T-cell (primary cell): Measurements from ENCODE around the gene DLGAP1. TPM values are rescaled to one million over a fixed set of nuclear protein-coding genes. Genes with fewer than 3 reads are reported as not detected.

ENCODE experiments used
- ATAC-seq, 4 experiments: fragments of 200-7000 bp in 3 of 4; fragments of 150-1000 bp in 1 of 4; cut with Tn5 transposase; replicated peaks in 1 of 4; 1 replicate in 3 of 4; 2 replicates in 1 of 4; pipeline ENCODE4 v1.10.0; 2021; ENCODE audit warnings: moderate library complexity in 3 of 4, mild to moderate bottlenecking in 2 of 4, moderate number of reproducible peaks in 1 of 4
- CTCF ChIA-PET, 2 donors: fragments of 300-600 bp; sonication (Branson Sonifier 250); formaldehyde crosslinking; loops; one replicate each; lab custom pipeline; 2022; ENCODE audit warnings: antibody characterized with exemption in 2 of 2; lab: Charles Lee
- POLR2A ChIA-PET, 2 donors: fragments of 300-600 bp; sonication (Branson Sonifier 250); formaldehyde crosslinking; loops; one replicate each; lab custom pipeline; 2022; ENCODE audit warnings: antibody characterized with exemption in 2 of 2; lab: Charles Lee
- DNase-seq, 35 experiments: peaks; one replicate each; pipeline versions ENCODE4 v3.0.0 to v3.0.0-alpha.2; 2013 to 2023
- H3K27ac ChIP-seq: one replicate; pipeline ENCODE4 v1.5.1; 2013; ENCODE audit warnings: low read length
- H3K27me3 ChIP-seq, 2 experiments: replicated peaks in 1 of 2; 1 replicate in 1 of 2; 2 replicates in 1 of 2; pipeline versions ENCODE4 v1.6.1 to v1.7.0; 2013; ENCODE audit warnings: low read length in 1 of 2, mixed read lengths in 1 of 2; ENCODE audit not compliant: control insufficient read depth in 2 of 2, insufficient read depth in 2 of 2; ENCODE audit errors: extremely low read depth in 1 of 2
- H3K36me3 ChIP-seq, 2 donors: 1 replicate in 1 of 2; 2 replicates in 1 of 2; pipeline versions ENCODE4 v1.6.1 to v1.7.0; 2013; ENCODE audit warnings: low read length in 1 of 2; ENCODE audit not compliant: control insufficient read depth in 2 of 2, insufficient read depth in 1 of 2; ENCODE audit errors: extremely low read depth in 1 of 2
- H3K4me1 ChIP-seq, 2 experiments: 1 replicate in 1 of 2; 2 replicates in 1 of 2; pipeline versions ENCODE4 v1.6.1 to v1.7.0; 2013; ENCODE audit warnings: low read length in 2 of 2, mixed read lengths in 1 of 2; ENCODE audit not compliant: insufficient read depth in 2 of 2, control insufficient read depth in 1 of 2; ENCODE audit errors: extremely low read depth in 1 of 2
- H3K4me3 ChIP-seq, 2 donors: 1 replicate in 1 of 2; 2 replicates in 1 of 2; pipeline versions ENCODE4 v1.5.1 to v1.7.0; 2013; ENCODE audit warnings: mild to moderate bottlenecking in 2 of 2, low read length in 1 of 2, moderate library complexity in 1 of 2; ENCODE audit not compliant: control insufficient read depth in 1 of 2; ENCODE audit errors: extremely low read depth in 1 of 2
- H3K9me3 ChIP-seq: 2 replicates; pipeline ENCODE4 v1.7.0; 2013
- H3K27ac Mint-ChIP-seq, 2 donors: one replicate each; pipeline ENCODE4 v1.8.0; 2020 to 2021; ENCODE audit warnings: mild to moderate bottlenecking in 2 of 2, mixed read lengths in 2 of 2
- H3K27me3 Mint-ChIP-seq, 2 donors: one replicate each; pipeline ENCODE4 v1.8.0; 2021 to 2022; ENCODE audit warnings: mixed read lengths in 2 of 2
- H3K36me3 Mint-ChIP-seq: one replicate; pipeline ENCODE4 v1.8.0; 2021; ENCODE audit warnings: mixed read lengths
- H3K4me1 Mint-ChIP-seq, 3 donors: one replicate each; pipeline ENCODE4 v1.8.0; 2020 to 2022; ENCODE audit warnings: mixed read lengths in 3 of 3, mild to moderate bottlenecking in 1 of 3
- H3K4me3 Mint-ChIP-seq, 3 donors: one replicate each; pipeline ENCODE4 v1.8.0; 2020 to 2022; ENCODE audit warnings: mild to moderate bottlenecking in 3 of 3, mixed read lengths in 3 of 3, moderate library complexity in 3 of 3
- H3K9me3 Mint-ChIP-seq, 3 donors: one replicate each; pipeline ENCODE4 v1.8.0; 2020 to 2022; ENCODE audit warnings: mixed read lengths in 3 of 3
- WGBS: methylation state at CpG from one replicate; pipeline ENCODE4 v1.1.5; 2013; ENCODE audit warnings: missing lambda C conversion rate; ENCODE audit not compliant: insufficient coverage; 5-methylcytosine and 5-hydroxymethylcytosine counted together
- total RNA-seq, 35 experiments: library from RNA in 6 of 35; stranded (reverse) in 6 of 35; fragments of 120-200 nt in 1 of 35; gene quantifications; one replicate each; pipeline versions ENCODE4 v1.2.1 to v1.2.4 and lab custom pipeline; 2013 to 2026

Gene DLGAP1
- total RNA-seq, 5 donors from 2014 or later (not counting 1 experiment from before 2014, with no cell fraction given), result 0.25 to 1.8 (median 0.26) TPM

GRCh38 chr18:3723554-3723953 lies 731.6 kb downstream of the DLGAP1 start:
- no peak overlapping the region for H3K4me3 Mint-ChIP-seq
- no peak overlapping the region for H3K4me3 ChIP-seq
- CTCF ChIA-PET, result no interaction called here
- H3K27me3 ChIP-seq, result peaks cover 0 to 13% of the 10 kb centered on the region in 2 experiments
- no peaks in the 10 kb centered on the region for H3K4me1 Mint-ChIP-seq
- no peaks in the 10 kb centered on the region for H3K36me3 ChIP-seq
- H3K36me3 Mint-ChIP-seq, result no peaks in the 10 kb centered on the region
- H3K27ac ChIP-seq, result no peak overlapping the region
- no peaks in the 10 kb centered on the region for H3K4me1 ChIP-seq
- no peaks in the 10 kb centered on the region for H3K9me3 ChIP-seq
- H3K27ac Mint-ChIP-seq, result no peak overlapping the region
- peaks cover 24 to 35% of the 10 kb centered on the region in 2 donors for H3K27me3 Mint-ChIP-seq
- H3K9me3 Mint-ChIP-seq, result no peaks in the 10 kb centered on the region
- DNase-seq (no peak), ATAC-seq (no peak)
- POLR2A ChIA-PET, result no interaction called here

GRCh38 chr18:3722649-3723433 lies 732.3 kb downstream of the DLGAP1 start:
- Mint-ChIP-seq H3K36me3 (no peaks in the 10 kb centered on the region), H3K27me3 (peaks cover 24 to 32% of the 10 kb centered on the region in 2 donors), H3K27ac (no peak overlapping the region), H3K4me1 (no peaks in the 10 kb centered on the region), H3K4me3 (no peak overlapping the region), H3K9me3 (no peaks in the 10 kb centered on the region)
- POLR2A ChIA-PET, result no interaction called here
- H3K36me3 ChIP-seq, result no peaks in the 10 kb centered on the region
- no CpG with 5 or more reads among the region's 5 CpGs for WGBS
- no peak overlapping the region for H3K4me3 ChIP-seq
- H3K4me1 ChIP-seq, result no peaks in the 10 kb centered on the region
- no peaks in the 10 kb centered on the region for H3K9me3 ChIP-seq
- peaks cover 0 to 15% of the 10 kb centered on the region in 2 experiments for H3K27me3 ChIP-seq
- DNase-seq (no peak), ATAC-seq (no peak)
- CTCF ChIA-PET, result no interaction called here
- H3K27ac ChIP-seq, result no peak overlapping the region

DNA sequence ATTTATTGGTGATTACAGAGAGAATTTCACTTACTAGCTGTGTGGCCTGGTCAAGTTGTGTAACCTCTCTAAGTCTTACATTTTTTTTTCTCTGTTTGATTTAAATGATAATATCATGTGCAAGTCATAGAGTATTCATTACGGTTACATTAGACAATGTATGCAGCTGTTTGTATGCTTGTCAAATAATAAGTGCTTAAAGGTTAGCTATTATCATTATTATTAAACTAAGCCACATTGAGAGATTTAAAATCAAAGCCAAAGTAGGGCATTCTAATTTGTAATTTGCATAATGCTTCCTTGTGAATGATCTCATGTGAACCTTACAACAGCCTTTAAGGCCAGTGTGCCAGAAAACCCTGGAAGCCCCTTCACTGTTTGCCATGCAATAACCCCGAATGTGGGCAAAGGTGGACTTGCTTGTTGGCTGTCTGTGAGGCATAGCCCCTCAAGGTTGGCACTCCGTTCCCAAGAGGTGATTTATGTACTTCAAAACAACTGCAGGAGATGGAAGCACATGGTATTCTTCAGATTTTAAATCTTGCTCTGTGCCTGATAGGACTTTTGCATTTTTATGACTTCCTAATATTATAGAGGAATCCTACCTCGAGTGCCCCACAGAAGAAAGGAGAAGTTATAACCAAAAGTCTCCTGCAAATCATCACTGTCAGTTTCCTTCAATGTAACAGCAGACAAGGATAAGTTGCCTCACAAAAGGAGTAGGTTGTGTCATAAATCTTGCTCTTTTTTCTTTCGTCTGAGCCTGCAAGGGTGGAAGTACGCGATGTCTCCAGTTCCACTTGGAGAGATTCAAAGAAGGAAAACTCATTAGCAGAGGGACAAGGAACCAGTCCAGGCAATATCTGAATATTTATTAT lies 733.1 kb downstream of the DLGAP1 start:
- Mint-ChIP-seq H3K9me3 (no peaks in the 10 kb centered on the region), H3K27me3 (peaks cover 20 to 29% of the 10 kb centered on the region in 2 donors), H3K27ac (no peak overlapping the region), H3K4me1 (no peaks in the 10 kb centered on the region), H3K36me3 (no peaks in the 10 kb centered on the region), H3K4me3 (no peak overlapping the region)
- Histone ChIP-seq H3K4me1 (no peaks in the 10 kb centered on the region), H3K27ac (no peak overlapping the region), H3K4me3 (no peak overlapping the region), H3K36me3 (no peaks in the 10 kb centered on the region), H3K27me3 (peaks cover 0 to 8% of the 10 kb centered on the region in 2 experiments), H3K9me3 (no peaks in the 10 kb centered on the region)
- DNase-seq (no peak), ATAC-seq (no peak)
- CTCF ChIA-PET, result interaction anchor here in 1 of 2 donors (0.6 kb wide), 1 partner anchor 18 kb away, joined by 3 read pairs; no protein-coding TSS in a partner anchor
- 57% methylated on average over 1 of the region's 7 CpGs for WGBS
- POLR2A ChIA-PET, result interaction anchor here in 1 of 2 donors (0.5 kb wide), 1 partner anchor 1163 kb away, joined by 3 read pairs; no protein-coding TSS in a partner anchor

GRCh38 chr18:3720818-3721545 lies 734.1 kb downstream of the DLGAP1 start:
- Mint-ChIP-seq H3K4me3 (no peak overlapping the region), H3K9me3 (no peaks in the 10 kb centered on the region), H3K4me1 (no peaks in the 10 kb centered on the region), H3K27me3 (peaks cover 13 to 24% of the 10 kb centered on the region in 2 donors), H3K36me3 (no peaks in the 10 kb centered on the region), H3K27ac (no peak overlapping the region)
- Histone ChIP-seq H3K36me3 (no peaks in the 10 kb centered on the region), H3K4me1 (no peaks in the 10 kb centered on the region), H3K9me3 (no peaks in the 10 kb centered on the region), H3K4me3 (no peak overlapping the region), H3K27me3 (peaks cover 0 to 8% of the 10 kb centered on the region in 2 experiments), H3K27ac (no peak overlapping the region)
- no peak for ATAC-seq
- no peak for DNase-seq
- POLR2A ChIA-PET, result interaction anchor here in 1 of 2 donors (0.5 kb wide), 1 partner anchor 1162 kb away, joined by 3 read pairs; no protein-coding TSS in a partner anchor
- WGBS, result 69% methylated on average over 2 of the region's 4 CpGs
- CTCF ChIA-PET, result interaction anchor here in 1 of 2 donors (0.6 kb wide), 1 partner anchor 19 kb away, joined by 3 read pairs; no protein-coding TSS in a partner anchor

- no peak overlapping the region for H3K4me3 Mint-ChIP-seq
- no peak for DNase-seq
- Histone ChIP-seq H3K27ac (no peak overlapping the region), H3K27me3 (peaks cover 0 to 8% of the 10 kb centered on the region in 2 experiments), H3K9me3 (no peaks in the 10 kb centered on the region), H3K36me3 (no peaks in the 10 kb centered on the region), H3K4me1 (peaks cover 0 to 3% of the 10 kb centered on the region in 2 experiments), H3K4me3 (no peak overlapping the region)
- WGBS, result no CpG with 5 or more reads among the region's 1 CpG
- ChIA-PET CTCF (no interaction called here), POLR2A (no interaction called here)
- no peaks in the 10 kb centered on the region for H3K9me3 Mint-ChIP-seq
- H3K4me1 Mint-ChIP-seq, result peaks cover 0 to 4% (median 2%) of the 10 kb centered on the region in 3 donors
- H3K36me3 Mint-ChIP-seq, result no peaks in the 10 kb centered on the region
- no peak for ATAC-seq
- H3K27me3 Mint-ChIP-seq, result peaks cover 8 to 18% of the 10 kb centered on the region in 2 donors
- H3K27ac Mint-ChIP-seq, result no peak overlapping the region
Measured at GRCh38 chr18:3720159-3720558, 734.9 kb downstream of the DLGAP1 start.
